ENCODE data around the gene CBX3.
"Not testable (repeated sequence)": the region's sequence is repeated elsewhere in the genome, so short reads cannot be mapped to it uniquely, and the experiment has no call there.

CBX3 gene

GRCh38 chr7:26190417-26190869 is 11.1 kb upstream of the CBX3 start:
- no peak for TF ChIP-seq CTCF (IDR thresholded peaks at IDR 0.05; ENCODE audit: low read depth, low read length, missing control alignments)
- no peak for DNase-seq (ENCODE audit: extremely low read depth, low read depth)
- no peak overlapping the region for H3K4me3 ChIP-seq (replicated peaks; ENCODE audit: low read depth, low read length)

DNA sequence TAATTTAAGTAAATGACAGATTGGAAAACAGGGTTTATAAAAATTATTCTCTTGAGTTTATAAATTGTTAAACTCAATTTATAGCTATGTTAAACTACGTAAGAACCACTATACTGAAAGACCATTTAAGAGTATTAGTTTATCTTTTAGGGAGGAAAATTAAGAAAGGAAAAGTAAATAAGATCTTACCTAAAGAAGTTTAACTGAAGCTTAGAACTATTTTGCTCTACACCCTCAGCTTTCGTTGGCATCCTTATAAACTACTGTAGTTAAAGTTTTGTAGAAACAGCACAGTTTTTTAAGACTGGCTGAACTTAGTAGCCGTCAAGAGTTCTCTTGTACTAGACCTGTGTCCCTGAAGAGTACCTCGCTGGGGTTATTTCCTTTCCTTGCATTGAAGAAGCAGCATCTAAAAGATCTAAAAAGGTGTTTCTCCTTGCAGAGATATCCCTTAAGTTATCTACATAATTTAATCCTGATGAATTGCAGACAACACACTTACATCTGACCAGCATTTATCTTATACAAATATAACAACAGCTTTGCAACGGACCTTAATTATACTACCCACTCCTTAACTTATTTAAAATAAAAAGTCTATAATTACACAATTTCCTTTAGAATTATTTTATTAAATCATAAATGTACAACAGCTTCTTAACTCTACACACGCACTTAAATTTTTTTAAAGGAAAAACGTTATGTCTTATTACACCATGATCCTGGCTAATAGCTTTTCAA is 10.1 kb upstream of the CBX3 start:
- DNase-seq (ENCODE audit: extremely low read depth, low read depth): no peak
- TF ChIP-seq CTCF (IDR thresholded peaks at IDR 0.05; ENCODE audit: low read depth, low read length, missing control alignments): no peak
- H3K4me3 ChIP-seq (replicated peaks; ENCODE audit: low read depth, low read length): no peak overlapping the region

- TF ChIP-seq CTCF (IDR thresholded peaks at IDR 0.05; ENCODE audit: low read depth, low read length, missing control alignments): no peak
- no peak for DNase-seq (ENCODE audit: extremely low read depth, low read depth)
- H3K4me3 ChIP-seq (replicated peaks; ENCODE audit: low read depth, low read length): no peak overlapping the region
Observed at GRCh38 chr7:26191974-26192479, 9.5 kb upstream of the CBX3 start.

DNA sequence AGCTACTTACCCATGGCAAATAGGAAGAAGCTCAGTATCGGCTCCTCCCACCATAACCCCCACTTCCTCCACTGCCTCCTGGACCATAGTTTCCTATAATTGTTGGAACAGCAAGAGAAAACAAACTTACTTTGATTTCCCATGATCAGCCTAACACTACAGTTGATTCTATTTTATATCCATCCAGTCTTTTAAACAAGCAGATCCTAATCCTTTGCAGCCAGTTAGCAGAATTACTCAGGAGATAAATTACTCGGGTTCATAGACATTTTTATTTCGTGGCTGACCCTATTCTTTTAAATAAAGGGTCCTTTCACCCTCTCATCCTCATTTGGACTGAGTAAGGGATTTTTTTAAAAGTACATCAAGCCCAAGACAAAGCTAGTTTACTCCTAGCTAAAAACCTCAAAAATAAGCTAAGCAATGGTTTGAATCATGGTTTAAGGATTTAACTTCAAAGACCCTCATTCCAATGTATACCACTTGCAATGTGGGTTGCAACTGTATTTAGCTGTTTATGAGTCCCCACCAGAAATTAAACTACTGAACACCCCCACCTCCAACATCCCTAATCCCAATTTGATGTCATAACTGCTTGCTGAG is 9.0 kb upstream of the CBX3 start:
- H3K4me3 ChIP-seq (replicated peaks; ENCODE audit: low read depth, low read length): no peak overlapping the region
- DNase-seq (ENCODE audit: extremely low read depth, low read depth): no peak
- no peak for TF ChIP-seq CTCF (IDR thresholded peaks at IDR 0.05; ENCODE audit: low read depth, low read length, missing control alignments)

GRCh38 chr7:26193432-26194207 is 7.9 kb upstream of the CBX3 start:
- H3K4me3 ChIP-seq (replicated peaks; ENCODE audit: low read depth, low read length): no peak overlapping the region; the same call in 1 of the 2 replicates
- no peak for TF ChIP-seq CTCF (IDR thresholded peaks at IDR 0.05; ENCODE audit: low read depth, low read length, missing control alignments)
- no peak for DNase-seq (ENCODE audit: extremely low read depth, low read depth)

GRCh38 chr7:26194764-26195163 is 6.8 kb upstream of the CBX3 start:
- peak overlapping the region; percentile 20 for H3K4me3 ChIP-seq (replicated peaks; ENCODE audit: low read depth, low read length)
- DNase-seq (ENCODE audit: extremely low read depth, low read depth): not testable (repeated sequence)

- peak overlapping the region; percentile 87; the same call in 1 of the 2 replicates for H3K4me3 ChIP-seq (replicated peaks; ENCODE audit: low read depth, low read length)
- no peak for TF ChIP-seq CTCF (IDR thresholded peaks at IDR 0.05; ENCODE audit: low read depth, low read length, missing control alignments)
- DNase-seq (ENCODE audit: extremely low read depth, low read depth): no peak
Observed at GRCh38 chr7:26195182-26195581, 6.4 kb upstream of the CBX3 start.
